ENCODE measurements around the gene PSAP.

Gene PSAP

DNA sequence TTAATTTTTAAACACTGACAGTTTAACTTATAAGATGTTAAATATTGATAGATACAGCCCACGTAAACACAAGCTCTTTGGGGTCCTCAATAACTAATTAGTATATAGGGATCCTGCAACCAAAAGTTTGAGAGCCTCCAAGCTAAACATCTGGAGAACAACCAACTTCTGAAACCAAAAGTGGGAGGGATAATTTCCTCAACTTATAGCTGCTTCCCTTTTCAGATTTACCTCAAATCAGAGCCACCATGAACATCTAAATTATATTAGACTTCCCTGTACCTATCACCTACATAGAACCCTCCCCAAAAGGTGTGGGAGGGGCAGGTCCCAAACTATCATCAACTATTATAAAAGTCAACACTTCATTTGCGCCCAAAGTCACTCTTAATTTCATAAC lies 8.6 kb downstream of the PSAP start:
- no peak for DNase-seq
- no peak overlapping the region for H3K4me3 ChIP-seq (ENCODE audit: insufficient read depth in 1 of 2, low read depth in 1 of 2, low read length in 2 of 2)
- no peak overlapping the region for H3K9ac ChIP-seq (ENCODE audit: low read length)
- H3K18ac ChIP-seq (ENCODE audit: low read depth in 1 of 2, low read length in 2 of 2), result no peak overlapping the region
- H2BK12ac ChIP-seq (ENCODE audit: low read length in 2 of 2), result no peak overlapping the region
- H3K27ac ChIP-seq (ENCODE audit: low read length, poor library complexity, severe bottlenecking), result no peak overlapping the region
- peaks cover 4% of the 10 kb centered on the region for H3K79me1 ChIP-seq (replicated peaks; ENCODE audit: low read length, poor library complexity, severe bottlenecking)
- H2AK5ac ChIP-seq (ENCODE audit: low read length, severe bottlenecking), result no peak overlapping the region
- H3K36me3 ChIP-seq (ENCODE audit: control insufficient read depth in 1 of 2, insufficient read depth in 2 of 2, low read depth in 1 of 2, low read length in 2 of 2), result peaks cover 14 to 17% of the 10 kb centered on the region in 2 experiments
- no peak overlapping the region for H3K23ac ChIP-seq (ENCODE audit: low read length in 2 of 2)
- H3K9me3 ChIP-seq (ENCODE audit: control insufficient read depth, low read length), result no peaks in the 10 kb centered on the region
- H4K8ac ChIP-seq (ENCODE audit: low read length), result no peak overlapping the region
- H3K27me3 ChIP-seq (ENCODE audit: control insufficient read depth in 1 of 2, insufficient read depth in 1 of 2, low read length in 2 of 2), result no peaks in the 10 kb centered on the region
- peaks cover 25% of the 10 kb centered on the region for H3K4me1 ChIP-seq (ENCODE audit: control insufficient read depth, insufficient read depth, low read depth, low read length)
- H3K4ac ChIP-seq (ENCODE audit: low read depth in 1 of 2, low read length in 2 of 2), result no peak overlapping the region
- no peak overlapping the region for H3K4me2 ChIP-seq (ENCODE audit: low read length, poor library complexity, severe bottlenecking)
- H2BK5ac ChIP-seq (ENCODE audit: low read depth, low read length, poor library complexity, severe bottlenecking), result no peak overlapping the region
- no peak overlapping the region for H3K14ac ChIP-seq (ENCODE audit: low read length in 2 of 2)
- no peak overlapping the region for H2AFZ ChIP-seq (ENCODE audit: low read depth, low read length)
- H4K91ac ChIP-seq (ENCODE audit: low read length), result no peak overlapping the region
- no peak overlapping the region for H2BK120ac ChIP-seq (ENCODE audit: low read depth, low read length)
- WGBS, result 43% methylated on average over 2 of the region's 2 CpGs
- H2BK15ac ChIP-seq (ENCODE audit: low read depth, poor library complexity, severe bottlenecking), result no peak overlapping the region

DNA sequence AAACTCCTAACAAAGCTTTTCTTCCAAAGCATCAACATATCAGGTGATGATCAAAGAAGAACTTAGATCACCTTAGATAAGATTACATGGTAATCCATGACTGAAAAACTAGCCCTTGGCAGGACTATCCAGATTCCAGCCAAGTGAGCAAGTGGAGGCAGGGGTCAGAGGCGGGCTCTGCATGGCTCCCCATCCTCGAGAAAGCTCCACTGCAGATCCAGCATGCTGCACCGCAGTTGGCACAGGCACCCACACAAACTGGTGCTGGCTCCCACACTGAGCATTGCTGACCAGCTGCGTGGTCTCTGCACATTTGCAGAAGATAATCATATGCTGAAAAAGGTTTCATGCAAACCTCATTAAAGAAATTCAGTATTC lies 10.1 kb downstream of the PSAP start:
- H3K9ac ChIP-seq (ENCODE audit: low read length), result peak overlapping the region; percentile 66
- peaks cover 15 to 25% of the 10 kb centered on the region in 2 experiments for H3K36me3 ChIP-seq (ENCODE audit: control insufficient read depth in 1 of 2, insufficient read depth in 2 of 2, low read depth in 1 of 2, low read length in 2 of 2)
- H2AK5ac ChIP-seq (ENCODE audit: low read length, severe bottlenecking), result peak overlapping the region; percentile 22
- H2BK12ac ChIP-seq (ENCODE audit: low read length in 2 of 2), result no peak overlapping the region
- no peak overlapping the region for H2AFZ ChIP-seq (ENCODE audit: low read depth, low read length)
- no peaks in the 10 kb centered on the region for H3K27me3 ChIP-seq (ENCODE audit: control insufficient read depth in 1 of 2, insufficient read depth in 1 of 2, low read length in 2 of 2)
- WGBS, result 84% methylated on average over 4 of the region's 4 CpGs
- H3K79me1 ChIP-seq (replicated peaks; ENCODE audit: low read length, poor library complexity, severe bottlenecking), result peaks cover 4% of the 10 kb centered on the region
- H4K91ac ChIP-seq (ENCODE audit: low read length), result no peak overlapping the region
- H3K4me1 ChIP-seq (ENCODE audit: control insufficient read depth, insufficient read depth, low read depth, low read length), result peaks cover 34% of the 10 kb centered on the region
- no peak overlapping the region for H3K27ac ChIP-seq (ENCODE audit: low read length, poor library complexity, severe bottlenecking)
- no peak overlapping the region for H2BK5ac ChIP-seq (ENCODE audit: low read depth, low read length, poor library complexity, severe bottlenecking)
- H2BK15ac ChIP-seq (ENCODE audit: low read depth, poor library complexity, severe bottlenecking), result no peak overlapping the region
- H4K8ac ChIP-seq (ENCODE audit: low read length), result no peak overlapping the region
- H3K4me2 ChIP-seq (ENCODE audit: low read length, poor library complexity, severe bottlenecking), result no peak overlapping the region
- no peak overlapping the region for H3K14ac ChIP-seq (ENCODE audit: low read length in 2 of 2)
- no peak overlapping the region for H2BK120ac ChIP-seq (ENCODE audit: low read depth, low read length)
- no peak overlapping the region for H3K4me3 ChIP-seq (ENCODE audit: insufficient read depth in 1 of 2, low read depth in 1 of 2, low read length in 2 of 2)
- peak overlapping the region in 1 of 2 experiments; percentile 46 for H3K4ac ChIP-seq (ENCODE audit: low read depth in 1 of 2, low read length in 2 of 2)
- DNase-seq, result no peak
- H3K23ac ChIP-seq (ENCODE audit: low read length in 2 of 2), result peak overlapping the region in 1 of 2 experiments; percentile 31
- H3K18ac ChIP-seq (ENCODE audit: low read depth in 1 of 2, low read length in 2 of 2), result no peak overlapping the region
- H3K9me3 ChIP-seq (ENCODE audit: control insufficient read depth, low read length), result no peaks in the 10 kb centered on the region

DNA sequence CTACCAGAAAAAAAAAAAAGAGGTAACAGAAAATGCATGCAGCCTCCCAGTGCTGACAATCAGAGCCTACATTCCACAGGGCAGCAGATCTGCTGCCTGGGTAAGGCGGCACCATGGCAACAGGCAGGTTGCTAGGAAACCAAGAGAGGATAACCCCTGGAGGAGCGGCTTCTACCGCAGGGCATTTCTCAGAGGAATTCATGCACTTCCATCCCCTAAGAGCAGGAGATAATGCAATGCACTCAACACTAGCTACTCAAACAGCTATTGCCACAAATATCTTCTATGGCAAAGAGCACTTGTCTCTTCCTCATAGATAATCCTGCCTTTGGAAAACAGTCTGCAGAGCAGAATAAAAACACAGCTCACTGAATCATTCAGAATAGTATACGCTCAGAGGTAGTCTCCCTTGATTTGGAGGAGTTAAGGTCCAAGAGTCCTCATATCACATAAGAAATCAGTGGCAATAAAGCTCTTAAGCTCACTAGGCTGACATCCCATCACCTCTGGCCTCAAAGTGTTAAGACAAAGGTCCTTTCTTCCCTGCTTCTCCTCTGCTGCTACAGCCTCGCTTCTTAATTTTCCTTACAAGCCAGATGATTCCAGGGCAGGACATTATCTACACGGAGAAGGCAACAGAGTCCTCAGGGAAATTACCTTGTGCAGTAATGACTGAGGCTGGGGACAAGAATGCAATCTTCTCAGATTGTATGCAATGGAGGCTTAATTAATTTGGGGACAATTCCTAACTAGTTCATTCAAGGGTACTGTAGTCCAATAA lies 10.7 kb downstream of the PSAP start:
- Histone ChIP-seq H2BK120ac (ENCODE audit: low read depth, low read length) (no peak overlapping the region), H3K27me3 (ENCODE audit: control insufficient read depth in 1 of 2, insufficient read depth in 1 of 2, low read length in 2 of 2) (no peaks in the 10 kb centered on the region), H3K9me3 (ENCODE audit: control insufficient read depth, low read length) (no peaks in the 10 kb centered on the region), H3K14ac (ENCODE audit: low read length in 2 of 2) (no peak overlapping the region), H2BK15ac (ENCODE audit: low read depth, poor library complexity, severe bottlenecking) (no peak overlapping the region), H3K9ac (ENCODE audit: low read length) (peak overlapping the region; percentile 66), H3K4me2 (ENCODE audit: low read length, poor library complexity, severe bottlenecking) (peak overlapping the region; percentile 23), H3K4me3 (ENCODE audit: insufficient read depth in 1 of 2, low read depth in 1 of 2, low read length in 2 of 2) (peak overlapping the region in 1 of 2 experiments; percentile 3), H2AFZ (ENCODE audit: low read depth, low read length) (no peak overlapping the region), H3K4me1 (ENCODE audit: control insufficient read depth, insufficient read depth, low read depth, low read length) (peaks cover 35% of the 10 kb centered on the region), H3K36me3 (ENCODE audit: control insufficient read depth in 1 of 2, insufficient read depth in 2 of 2, low read depth in 1 of 2, low read length in 2 of 2) (peaks cover 15 to 25% of the 10 kb centered on the region in 2 experiments), H3K23ac (ENCODE audit: low read length in 2 of 2) (no peak overlapping the region), H4K91ac (ENCODE audit: low read length) (no peak overlapping the region), H3K79me1 (replicated peaks; ENCODE audit: low read length, poor library complexity, severe bottlenecking) (peaks cover 4% of the 10 kb centered on the region), H3K4ac (ENCODE audit: low read depth in 1 of 2, low read length in 2 of 2) (no peak overlapping the region), H4K8ac (ENCODE audit: low read length) (no peak overlapping the region), H2BK5ac (ENCODE audit: low read depth, low read length, poor library complexity, severe bottlenecking) (no peak overlapping the region), H2BK12ac (ENCODE audit: low read length in 2 of 2) (peak overlapping the region in 1 of 2 experiments; percentile 30), H3K18ac (ENCODE audit: low read depth in 1 of 2, low read length in 2 of 2) (no peak overlapping the region), H2AK5ac (ENCODE audit: low read length, severe bottlenecking) (peak overlapping the region; percentile 33), H3K27ac (ENCODE audit: low read length, poor library complexity, severe bottlenecking) (peak overlapping the region; percentile 83)
- DNase-seq, result peak; percentile 98
- WGBS, result 13% methylated on average over 6 of the region's 6 CpGs

DNA sequence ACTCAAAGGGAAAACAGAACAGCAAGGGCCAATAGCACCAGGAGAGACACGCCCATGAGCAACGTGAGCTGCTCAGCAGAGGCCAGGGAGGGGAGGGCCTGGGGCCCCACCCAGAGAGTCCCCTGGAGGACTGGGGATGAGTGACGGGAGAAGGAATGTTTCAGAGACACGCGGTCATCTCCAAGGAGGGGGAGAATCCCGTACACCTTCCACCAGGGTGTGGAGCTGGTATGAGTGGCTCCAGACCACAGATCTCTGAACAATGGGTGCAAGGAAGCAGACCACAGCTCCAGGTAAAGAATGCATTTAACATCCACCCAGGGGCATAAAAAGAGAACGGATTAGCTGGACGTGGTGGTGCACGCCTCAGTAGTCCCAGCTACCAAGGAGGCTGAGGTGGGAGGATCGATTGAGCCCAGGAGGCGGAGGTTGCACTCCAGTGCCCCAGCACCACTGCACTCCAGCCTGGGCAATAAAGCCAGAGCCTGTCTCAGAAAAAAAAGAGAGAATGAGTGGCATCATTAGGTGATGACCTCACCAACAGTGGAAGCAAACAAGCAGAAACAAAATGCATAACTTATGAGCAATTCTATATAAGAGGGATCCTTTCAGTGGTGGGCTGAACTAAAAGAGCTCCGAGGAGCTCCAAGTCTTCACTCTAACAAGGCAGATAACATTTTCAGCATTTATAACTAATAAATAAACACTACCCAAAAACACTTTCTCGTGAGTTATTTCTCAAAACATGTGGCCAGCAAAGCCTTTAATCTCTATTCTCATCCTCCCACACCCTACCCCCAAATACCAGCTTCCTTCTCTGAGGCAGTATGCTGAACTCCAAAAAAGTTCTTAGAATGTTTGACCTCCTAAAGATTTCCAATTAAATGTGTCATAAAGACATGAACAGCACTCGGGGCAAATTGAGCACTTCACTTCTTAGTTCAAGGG lies 12.5 kb downstream of the PSAP start:
- Histone ChIP-seq H2BK12ac (ENCODE audit: low read length in 2 of 2) (peak overlapping the region in 1 of 2 experiments; percentile 29), H4K8ac (ENCODE audit: low read length) (no peak overlapping the region), H2AFZ (ENCODE audit: low read depth, low read length) (no peak overlapping the region), H3K9me3 (ENCODE audit: control insufficient read depth, low read length) (no peaks in the 10 kb centered on the region), H3K79me1 (replicated peaks; ENCODE audit: low read length, poor library complexity, severe bottlenecking) (peaks cover 11% of the 10 kb centered on the region), H3K18ac (ENCODE audit: low read depth in 1 of 2, low read length in 2 of 2) (no peak overlapping the region), H4K91ac (ENCODE audit: low read length) (no peak overlapping the region), H3K27me3 (ENCODE audit: control insufficient read depth in 1 of 2, insufficient read depth in 1 of 2, low read length in 2 of 2) (no peaks in the 10 kb centered on the region), H3K4me3 (ENCODE audit: insufficient read depth in 1 of 2, low read depth in 1 of 2, low read length in 2 of 2) (peak overlapping the region in 1 of 2 experiments; percentile 37), H3K27ac (ENCODE audit: low read length, poor library complexity, severe bottlenecking) (peak overlapping the region; percentile 16), H3K4ac (ENCODE audit: low read depth in 1 of 2, low read length in 2 of 2) (no peak overlapping the region), H3K9ac (ENCODE audit: low read length) (peak overlapping the region; percentile 48), H3K4me2 (ENCODE audit: low read length, poor library complexity, severe bottlenecking) (no peak overlapping the region), H3K4me1 (ENCODE audit: control insufficient read depth, insufficient read depth, low read depth, low read length) (peaks cover 39% of the 10 kb centered on the region), H2BK15ac (ENCODE audit: low read depth, poor library complexity, severe bottlenecking) (no peak overlapping the region), H2BK120ac (ENCODE audit: low read depth, low read length) (no peak overlapping the region), H3K14ac (ENCODE audit: low read length in 2 of 2) (no peak overlapping the region), H3K36me3 (ENCODE audit: control insufficient read depth in 1 of 2, insufficient read depth in 2 of 2, low read depth in 1 of 2, low read length in 2 of 2) (peaks cover 24 to 31% of the 10 kb centered on the region in 2 experiments), H3K23ac (ENCODE audit: low read length in 2 of 2) (no peak overlapping the region), H2AK5ac (ENCODE audit: low read length, severe bottlenecking) (peak overlapping the region; percentile 4), H2BK5ac (ENCODE audit: low read depth, low read length, poor library complexity, severe bottlenecking) (no peak overlapping the region)
- DNase-seq, result peak; percentile 64
- 53% methylated on average over 14 of the region's 14 CpGs for WGBS

Data from mesenchymal stem cell (in vitro differentiated cells and primary cell).